Measurements from ENCODE around the gene SHROOM3.

DNA sequence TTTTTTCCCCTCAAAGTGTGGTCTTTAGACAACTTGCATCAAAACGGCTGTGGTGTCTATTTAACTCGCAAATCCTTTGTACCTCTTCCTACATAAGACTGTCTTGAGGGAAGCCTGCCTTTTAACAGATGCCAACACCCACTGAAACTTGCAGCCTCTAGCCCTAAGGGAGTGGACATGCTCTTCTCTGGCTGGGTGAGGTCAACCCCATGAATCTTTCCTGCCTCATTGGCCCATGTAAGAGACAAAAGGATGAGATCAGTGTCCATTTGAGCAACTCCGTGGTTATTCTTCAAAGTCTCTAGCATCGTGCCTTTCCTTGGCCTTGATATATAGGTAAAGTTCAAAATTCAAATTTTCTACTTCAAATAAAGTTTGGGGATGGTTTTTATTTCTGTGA is 134.7 kb downstream of the SHROOM3 start:
- TF ChIP-seq POLR2A (IDR thresholded peaks at IDR 0.05; ENCODE audit: extremely low read depth, insufficient read length) (no peak), MYC (IDR thresholded peaks at IDR 0.05; ENCODE audit: low read depth, low read length) (no peak)
- TF ChIP-seq, protein P1, sequence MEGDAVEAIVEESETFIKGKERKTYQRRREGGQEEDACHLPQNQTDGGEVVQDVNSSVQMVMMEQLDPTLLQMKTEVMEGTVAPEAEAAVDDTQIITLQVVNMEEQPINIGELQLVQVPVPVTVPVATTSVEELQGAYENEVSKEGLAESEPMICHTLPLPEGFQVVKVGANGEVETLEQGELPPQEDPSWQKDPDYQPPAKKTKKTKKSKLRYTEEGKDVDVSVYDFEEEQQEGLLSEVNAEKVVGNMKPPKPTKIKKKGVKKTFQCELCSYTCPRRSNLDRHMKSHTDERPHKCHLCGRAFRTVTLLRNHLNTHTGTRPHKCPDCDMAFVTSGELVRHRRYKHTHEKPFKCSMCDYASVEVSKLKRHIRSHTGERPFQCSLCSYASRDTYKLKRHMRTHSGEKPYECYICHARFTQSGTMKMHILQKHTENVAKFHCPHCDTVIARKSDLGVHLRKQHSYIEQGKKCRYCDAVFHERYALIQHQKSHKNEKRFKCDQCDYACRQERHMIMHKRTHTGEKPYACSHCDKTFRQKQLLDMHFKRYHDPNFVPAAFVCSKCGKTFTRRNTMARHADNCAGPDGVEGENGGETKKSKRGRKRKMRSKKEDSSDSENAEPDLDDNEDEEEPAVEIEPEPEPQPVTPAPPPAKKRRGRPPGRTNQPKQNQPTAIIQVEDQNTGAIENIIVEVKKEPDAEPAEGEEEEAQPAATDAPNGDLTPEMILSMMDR (IDR thresholded peaks at IDR 0.05; ENCODE audit: low read depth, low read length), result no peak
- TF ChIP-seq, protein P2, sequence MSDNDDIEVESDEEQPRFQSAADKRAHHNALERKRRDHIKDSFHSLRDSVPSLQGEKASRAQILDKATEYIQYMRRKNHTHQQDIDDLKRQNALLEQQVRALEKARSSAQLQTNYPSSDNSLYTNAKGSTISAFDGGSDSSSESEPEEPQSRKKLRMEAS (IDR thresholded peaks at IDR 0.05; ENCODE audit: low read depth, low read length), result no peak

Measured in NB4 (cell line).